Hematopoietic multipotent progenitor cell treated with erythropoietin and hydrocortisone succinate and interleukin-3 and kit ligand, for 15 days (in vitro differentiated cells): ENCODE results near the gene ATP9A.

Experiments
- DNase-seq: peaks from one replicate; pipeline ENCODE4 v3.0.0-alpha.2; 2015; ENCODE audit warnings: low spot score

Gene ATP9A

GRCh38 chr20:51595744-51596143 is 172.4 kb downstream of the ATP9A start:
- no peak for DNase-seq

GRCh38 chr20:51595058-51595532 is 173.1 kb downstream of the ATP9A start:
- peak; percentile 75 for DNase-seq

GRCh38 chr20:51594236-51595057 is 173.7 kb downstream of the ATP9A start:
- DNase-seq, result no peak

- no peak for DNase-seq
Measured at GRCh38 chr20:51593584-51593983, 174.6 kb downstream of the ATP9A start.

- DNase-seq, result no peak
Measured at GRCh38 chr20:51592564-51592963, 175.6 kb downstream of the ATP9A start.

GRCh38 chr20:51591871-51592270 is 176.3 kb downstream of the ATP9A start:
- no peak for DNase-seq

GRCh38 chr20:51588762-51589161 is 179.4 kb downstream of the ATP9A start:
- DNase-seq, result no peak

GRCh38 chr20:51587145-51587544 is 181.0 kb downstream of the ATP9A start:
- no peak for DNase-seq

- DNase-seq, result no peak
Measured at GRCh38 chr20:51586005-51586440, 182.2 kb downstream of the ATP9A start.

- no peak for DNase-seq
Measured at GRCh38 chr20:51585148-51585547, 183.0 kb downstream of the ATP9A start.

- DNase-seq, result no peak
Measured at GRCh38 chr20:51584737-51585136, 183.5 kb downstream of the ATP9A start.

- DNase-seq, result no peak
Measured at GRCh38 chr20:51584116-51584515, 184.1 kb downstream of the ATP9A start.

- no peak for DNase-seq
Measured at GRCh38 chr20:51583499-51583898, 184.7 kb downstream of the ATP9A start.

GRCh38 chr20:51583073-51583472 is 185.1 kb downstream of the ATP9A start:
- no peak for DNase-seq

- no peak for DNase-seq
Measured at GRCh38 chr20:51581571-51581970, 186.6 kb downstream of the ATP9A start.

- DNase-seq, result no peak
Measured at GRCh38 chr20:51579137-51579536, 189.1 kb downstream of the ATP9A start.

GRCh38 chr20:51578145-51578459 is 190.1 kb downstream of the ATP9A start:
- no peak for DNase-seq

- no peak for DNase-seq
Measured at GRCh38 chr20:51577432-51578144, 190.6 kb downstream of the ATP9A start.

- DNase-seq, result no peak
Measured at GRCh38 chr20:51575486-51575885, 192.7 kb downstream of the ATP9A start.

- no peak for DNase-seq
Measured at GRCh38 chr20:51574248-51575033, 193.7 kb downstream of the ATP9A start.

- no peak for DNase-seq
Measured at GRCh38 chr20:51573576-51574243, 194.5 kb downstream of the ATP9A start.

- no peak for DNase-seq
Measured at GRCh38 chr20:51571460-51571794, 196.8 kb downstream of the ATP9A start.
